GM23338 (cell line): ENCODE results near the gene FBXW12.

Source experiments
- CREB1 ChIP-seq: fragments of 250-450 bp; sonication (Bioruptor Pico); IDR thresholded peaks from 2 replicates; pipeline ENCODE4 v1.5.0; 2020; ENCODE audit warnings: low read depth, mild to moderate bottlenecking, moderate library complexity
- CTCF ChIP-seq, 2 experiments: fragments of 200-600 bp in 1 of 2; sonication (generic) in 1 of 2; conservative IDR thresholded peaks; 2 replicates each; pipeline versions ENCODE4 v1.5.1 to v1.6.1; 2016 to 2017; ENCODE audit warnings: antibody characterized with exemption in 2 of 2, low read depth in 2 of 2, mild to moderate bottlenecking in 2 of 2, moderate library complexity in 1 of 2
- ETS1 ChIP-seq: IDR thresholded peaks from 2 replicates; pipeline ENCODE4 v1.6.1; 2016; ENCODE audit warnings: antibody characterized with exemption
- EZH2 ChIP-seq: fragments of 200-600 bp; sonication (generic); IDR thresholded peaks from one replicate; pipeline ENCODE4 v1.8.0; 2017; ENCODE audit warnings: antibody characterized with exemption, mild to moderate bottlenecking, low read depth; ENCODE audit not compliant: unreplicated experiment
- EZH2phosphoT487 ChIP-seq: fragments of 200-600 bp; sonication (generic); IDR thresholded peaks from one replicate; pipeline ENCODE4 v1.8.1; 2018; ENCODE audit warnings: antibody characterized with exemption; ENCODE audit not compliant: unreplicated experiment
- JUNB ChIP-seq: IDR thresholded peaks from one replicate; pipeline ENCODE4 v1.6.1; 2016; ENCODE audit warnings: antibody characterized with exemption; ENCODE audit not compliant: unreplicated experiment
- NANOG ChIP-seq: IDR thresholded peaks from 2 replicates; pipeline ENCODE4 v1.6.1; 2016; ENCODE audit warnings: antibody characterized with exemption, borderline replicate concordance
- POLR2AphosphoS5 ChIP-seq: IDR thresholded peaks from 2 replicates; pipeline ENCODE4 v1.6.1; 2016; ENCODE audit warnings: antibody characterized with exemption, low read depth
- REST ChIP-seq: IDR thresholded peaks from one replicate; pipeline ENCODE4 v1.6.1; 2018; ENCODE audit warnings: antibody characterized with exemption; ENCODE audit not compliant: unreplicated experiment
- STAT1 ChIP-seq: IDR thresholded peaks from one replicate; pipeline ENCODE4 v1.6.1; 2016; ENCODE audit warnings: antibody characterized with exemption; ENCODE audit not compliant: unreplicated experiment
- ZNF331 ChIP-seq: fragments of 250-450 bp; sonication (Bioruptor Pico); IDR thresholded peaks from 2 replicates; pipeline ENCODE4 v1.5.0; 2020; ENCODE audit warnings: low read depth, mild to moderate bottlenecking, moderate library complexity
- ZNF462 ChIP-seq: fragments of 250-450 bp; sonication (Bioruptor Pico); IDR thresholded peaks from 2 replicates; pipeline ENCODE4 v1.5.0; 2020; ENCODE audit warnings: mild to moderate bottlenecking, moderate library complexity

GRCh38 chr3:48344867-48345507 is 27.0 kb upstream of the FBXW12 start:
- no peak for TF ChIP-seq CTCF (conservative IDR thresholded peaks at IDR 0.05; ENCODE audit: low read depth in 2 of 2)
- TF ChIP-seq EZH2phosphoT487 = no peak
- TF ChIP-seq REST = no peak
- TF ChIP-seq JUNB = no peak
- no peak for TF ChIP-seq EZH2
- TF ChIP-seq STAT1 = no peak
- TF ChIP-seq NANOG = no peak
- no peak for TF ChIP-seq POLR2AphosphoS5
- TF ChIP-seq ZNF331 = no peak
- no peak for TF ChIP-seq ZNF462 (CRISPR knock-in tag)
- TF ChIP-seq CREB1 (CRISPR knock-in tag) = no peak
- no peak for TF ChIP-seq ETS1
